Measurements from ENCODE around the gene HYAL3.
A peak's percentile ranks its signal among the peaks of the same experiment; 100 is the strongest.
"Not testable (repeated sequence)": the region's sequence is repeated elsewhere in the genome, so short reads cannot be mapped to it uniquely, and the experiment has no call there.

The HYAL3 gene

GRCh38 chr3:50314342-50314741 lies 15.1 kb upstream of the HYAL3 start:
- no peak overlapping the region for H3K9ac ChIP-seq (ENCODE audit: insufficient read length, low read depth)
- no peaks in the 10 kb centered on the region for H3K27me3 ChIP-seq (ENCODE audit: insufficient read depth, insufficient read length)
- H3K4me1 ChIP-seq (ENCODE audit: insufficient read depth, insufficient read length): peaks cover 26% of the 10 kb centered on the region
- TF ChIP-seq SUZ12 (IDR thresholded peaks at IDR 0.05; ENCODE audit: extremely low read depth, insufficient read depth, insufficient read length) (no peak), YY1 (IDR thresholded peaks at IDR 0.05; ENCODE audit: insufficient read depth, insufficient read length) (no peak), ZNF274 (IDR thresholded peaks at IDR 0.05; ENCODE audit: low read depth, low read length) (no peak)
- H3K36me3 ChIP-seq (ENCODE audit: insufficient read depth, insufficient read length, low read length): peaks cover 47% of the 10 kb centered on the region
- no peak overlapping the region for H3K4me3 ChIP-seq (ENCODE audit: insufficient read length, low read depth)
- peaks cover 6% of the 10 kb centered on the region; the same call in 1 of the 2 replicates for H3K9me3 ChIP-seq (ENCODE audit: insufficient read depth, low read length)
- DNase-seq (ENCODE audit: low read depth, low spot score): no peak

- H3K36me3 ChIP-seq (ENCODE audit: insufficient read depth, insufficient read length, low read length): peaks cover 24% of the 10 kb centered on the region
- H3K4me1 ChIP-seq (ENCODE audit: insufficient read depth, insufficient read length); DNase-seq (ENCODE audit: low read depth, low spot score): not testable (repeated sequence)
These were observed 12.8 kb upstream of the HYAL3 start for GRCh38 chr3:50312041-50312440.

GRCh38 chr3:50304601-50305000 lies 5.4 kb upstream of the HYAL3 start:
- Histone ChIP-seq H3K9ac (ENCODE audit: insufficient read length, low read depth) (no peak overlapping the region), H3K4me1 (ENCODE audit: insufficient read depth, insufficient read length) (peaks cover 20% of the 10 kb centered on the region), H3K4me3 (ENCODE audit: insufficient read length, low read depth) (no peak overlapping the region), H3K36me3 (ENCODE audit: insufficient read depth, insufficient read length, low read length) (no peaks in the 10 kb centered on the region), H3K9me3 (ENCODE audit: insufficient read depth, low read length) (peaks cover 35% of the 10 kb centered on the region), H3K27me3 (ENCODE audit: insufficient read depth, insufficient read length) (no peaks in the 10 kb centered on the region)
- no peak for TF ChIP-seq ZNF274 (IDR thresholded peaks at IDR 0.05; ENCODE audit: low read depth, low read length)
- no peak for TF ChIP-seq SUZ12 (IDR thresholded peaks at IDR 0.05; ENCODE audit: extremely low read depth, insufficient read depth, insufficient read length)
- no peak for TF ChIP-seq YY1 (IDR thresholded peaks at IDR 0.05; ENCODE audit: insufficient read depth, insufficient read length)
- no peak for DNase-seq (ENCODE audit: low read depth, low spot score)

More at GRCh38 chr3:50312041-50312440, 12.8 kb upstream of the HYAL3 start:
- not testable (repeated sequence) for H3K9ac ChIP-seq (ENCODE audit: insufficient read length, low read depth); H3K4me3 ChIP-seq (ENCODE audit: insufficient read length, low read depth); H3K27me3 ChIP-seq (ENCODE audit: insufficient read depth, insufficient read length)
- H3K9me3 ChIP-seq (ENCODE audit: insufficient read depth, low read length): peaks cover 24% of the 10 kb centered on the region

- Histone ChIP-seq H3K27me3 (ENCODE audit: insufficient read depth, insufficient read length) (no peaks in the 10 kb centered on the region), H3K9me3 (ENCODE audit: insufficient read depth, low read length) (peaks cover 24% of the 10 kb centered on the region), H3K4me3 (ENCODE audit: insufficient read length, low read depth) (peak within 1 kb of the TSS; percentile 31), H3K9ac (ENCODE audit: insufficient read length, low read depth) (peak within 1 kb of the TSS; percentile 79), H3K4me1 (ENCODE audit: insufficient read depth, insufficient read length) (peaks cover 20% of the 10 kb centered on the region), H3K36me3 (ENCODE audit: insufficient read depth, insufficient read length, low read length) (no peaks in the 10 kb centered on the region)
- no peak for DNase-seq (ENCODE audit: low read depth, low spot score)
- TF ChIP-seq ZNF274 (IDR thresholded peaks at IDR 0.05; ENCODE audit: low read depth, low read length) (no peak), SUZ12 (IDR thresholded peaks at IDR 0.05; ENCODE audit: extremely low read depth, insufficient read depth, insufficient read length) (no peak), YY1 (IDR thresholded peaks at IDR 0.05; ENCODE audit: insufficient read depth, insufficient read length) (no peak)
These were observed 4.0 kb upstream of the HYAL3 start, which contains the start of gene HYAL1 for GRCh38 chr3:50303013-50303815. HYAL1 (minus strand) TSS chr3:50303574; CDS start chr3:50302956, 618 bp downstream.

GRCh38 chr3:50302095-50303012 lies 3.1 kb upstream of the HYAL3 start:
- Histone ChIP-seq H3K27me3 (ENCODE audit: insufficient read depth, insufficient read length) (no peaks in the 10 kb centered on the region), H3K4me1 (ENCODE audit: insufficient read depth, insufficient read length) (peaks cover 20% of the 10 kb centered on the region), H3K9me3 (ENCODE audit: insufficient read depth, low read length) (peaks cover 16% of the 10 kb centered on the region), H3K36me3 (ENCODE audit: insufficient read depth, insufficient read length, low read length) (peaks cover 1% of the 10 kb centered on the region), H3K4me3 (ENCODE audit: insufficient read length, low read depth) (no peak overlapping the region), H3K9ac (ENCODE audit: insufficient read length, low read depth) (peak overlapping the region; percentile 79)
- DNase-seq (ENCODE audit: low read depth, low spot score): no peak
- TF ChIP-seq ZNF274 (IDR thresholded peaks at IDR 0.05; ENCODE audit: low read depth, low read length): no peak
- no peak for TF ChIP-seq SUZ12 (IDR thresholded peaks at IDR 0.05; ENCODE audit: extremely low read depth, insufficient read depth, insufficient read length)
- TF ChIP-seq YY1 (IDR thresholded peaks at IDR 0.05; ENCODE audit: insufficient read depth, insufficient read length): no peak

- Histone ChIP-seq H3K36me3 (ENCODE audit: insufficient read depth, insufficient read length, low read length) (peaks cover 9% of the 10 kb centered on the region), H3K9ac (ENCODE audit: insufficient read length, low read depth) (no peak overlapping the region), H3K4me3 (ENCODE audit: insufficient read length, low read depth) (no peak overlapping the region), H3K27me3 (ENCODE audit: insufficient read depth, insufficient read length) (no peaks in the 10 kb centered on the region), H3K4me1 (ENCODE audit: insufficient read depth, insufficient read length) (peaks cover 20% of the 10 kb centered on the region), H3K9me3 (ENCODE audit: insufficient read depth, low read length) (peaks cover 2% of the 10 kb centered on the region; the same call in 1 of the 2 replicates)
- no peak for DNase-seq (ENCODE audit: low read depth, low spot score)
- TF ChIP-seq ZNF274 (IDR thresholded peaks at IDR 0.05; ENCODE audit: low read depth, low read length) (no peak), YY1 (IDR thresholded peaks at IDR 0.05; ENCODE audit: insufficient read depth, insufficient read length) (no peak), SUZ12 (IDR thresholded peaks at IDR 0.05; ENCODE audit: extremely low read depth, insufficient read depth, insufficient read length) (no peak)
These were observed 1.6 kb upstream of the HYAL3 start for GRCh38 chr3:50300681-50301254.
